Keratinocyte (primary cell): ENCODE data around the gene GNPTAB.

Experiments
- CTCF ChIP-seq, 3 experiments: IDR thresholded peaks in 1 of 3; conservative IDR thresholded peaks in 1 of 3; optimal IDR thresholded peaks in 1 of 3; 2 replicates in 2 of 3; 3 replicates in 1 of 3; pipeline versions ENCODE3 to v1.5.1; 2011; ENCODE audit warnings: low read length in 3 of 3, mild to moderate bottlenecking in 3 of 3, moderate library complexity in 2 of 3, control low read depth in 1 of 3, inconsistent platforms in 1 of 3; ENCODE audit not compliant: insufficient read depth in 2 of 3; ENCODE audit errors: extremely low read depth in 1 of 3
- EZH2 ChIP-seq: IDR thresholded peaks from one replicate; pipeline ENCODE4 v1.6.1; 2012; ENCODE audit warnings: inconsistent platforms, mild to moderate bottlenecking, low read length, moderate library complexity

- TF ChIP-seq EZH2 (no peak), CTCF (optimal IDR thresholded peaks at IDR 0.05 in 1 of 3, IDR thresholded peaks at IDR 0.05 in 1 of 3, conservative IDR thresholded peaks at IDR 0.05 in 1 of 3; ENCODE audit: extremely low read depth in 1 of 3, insufficient read depth in 2 of 3, low read length in 3 of 3) (no peak)
These were observed 3.9 kb downstream of the GNPTAB start for GRCh38 chr12:101826766-101827368.
